ENCODE data around the gene TMEM184B.

The TMEM184B gene

DNA sequence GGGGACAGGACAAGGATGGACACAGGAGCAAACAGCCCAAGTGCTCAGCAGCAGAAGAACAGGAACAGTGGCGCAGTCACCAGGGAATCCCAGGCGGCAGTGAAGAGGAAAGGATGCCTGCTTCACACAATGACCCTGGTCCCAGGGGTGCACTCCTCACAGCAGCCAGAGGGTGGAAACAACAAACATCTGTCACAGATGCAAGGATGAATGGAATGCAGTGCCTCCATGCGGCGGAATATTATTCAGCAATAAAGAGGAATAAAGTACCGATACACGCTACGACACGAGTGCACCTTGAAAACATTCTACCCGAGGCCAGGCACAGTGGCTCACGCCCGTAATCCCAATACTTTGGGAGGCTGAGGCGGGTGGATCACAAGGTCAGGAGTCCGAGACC lies 31.7 kb upstream of the TMEM184B start:
- ATAC-seq = no peak
- TF ChIP-seq ZFP30 (CRISPR knock-in tag; IDR thresholded peaks at IDR 0.05) = no peak
- TF ChIP-seq ISL1 (CRISPR knock-in tag; IDR thresholded peaks at IDR 0.05) = no peak
- TF ChIP-seq, protein P1, sequence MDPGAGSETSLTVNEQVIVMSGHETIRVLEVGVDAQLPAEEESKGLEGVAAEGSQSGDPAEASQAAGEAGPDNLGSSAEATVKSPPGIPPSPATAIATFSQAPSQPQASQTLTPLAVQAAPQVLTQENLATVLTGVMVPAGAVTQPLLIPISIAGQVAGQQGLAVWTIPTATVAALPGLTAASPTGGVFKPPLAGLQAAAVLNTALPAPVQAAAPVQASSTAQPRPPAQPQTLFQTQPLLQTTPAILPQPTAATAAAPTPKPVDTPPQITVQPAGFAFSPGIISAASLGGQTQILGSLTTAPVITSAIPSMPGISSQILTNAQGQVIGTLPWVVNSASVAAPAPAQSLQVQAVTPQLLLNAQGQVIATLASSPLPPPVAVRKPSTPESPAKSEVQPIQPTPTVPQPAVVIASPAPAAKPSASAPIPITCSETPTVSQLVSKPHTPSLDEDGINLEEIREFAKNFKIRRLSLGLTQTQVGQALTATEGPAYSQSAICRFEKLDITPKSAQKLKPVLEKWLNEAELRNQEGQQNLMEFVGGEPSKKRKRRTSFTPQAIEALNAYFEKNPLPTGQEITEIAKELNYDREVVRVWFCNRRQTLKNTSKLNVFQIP (CRISPR knock-in tag; IDR thresholded peaks at IDR 0.05; ENCODE audit: borderline replicate concordance, low read depth) = no peak
- TF ChIP-seq ZNF8 (CRISPR knock-in tag; IDR thresholded peaks at IDR 0.05) = no peak
- no peak for TF ChIP-seq ARNTL (CRISPR knock-in tag; IDR thresholded peaks at IDR 0.05; ENCODE audit: borderline replicate concordance, low read depth)
- TF ChIP-seq, protein P2, sequence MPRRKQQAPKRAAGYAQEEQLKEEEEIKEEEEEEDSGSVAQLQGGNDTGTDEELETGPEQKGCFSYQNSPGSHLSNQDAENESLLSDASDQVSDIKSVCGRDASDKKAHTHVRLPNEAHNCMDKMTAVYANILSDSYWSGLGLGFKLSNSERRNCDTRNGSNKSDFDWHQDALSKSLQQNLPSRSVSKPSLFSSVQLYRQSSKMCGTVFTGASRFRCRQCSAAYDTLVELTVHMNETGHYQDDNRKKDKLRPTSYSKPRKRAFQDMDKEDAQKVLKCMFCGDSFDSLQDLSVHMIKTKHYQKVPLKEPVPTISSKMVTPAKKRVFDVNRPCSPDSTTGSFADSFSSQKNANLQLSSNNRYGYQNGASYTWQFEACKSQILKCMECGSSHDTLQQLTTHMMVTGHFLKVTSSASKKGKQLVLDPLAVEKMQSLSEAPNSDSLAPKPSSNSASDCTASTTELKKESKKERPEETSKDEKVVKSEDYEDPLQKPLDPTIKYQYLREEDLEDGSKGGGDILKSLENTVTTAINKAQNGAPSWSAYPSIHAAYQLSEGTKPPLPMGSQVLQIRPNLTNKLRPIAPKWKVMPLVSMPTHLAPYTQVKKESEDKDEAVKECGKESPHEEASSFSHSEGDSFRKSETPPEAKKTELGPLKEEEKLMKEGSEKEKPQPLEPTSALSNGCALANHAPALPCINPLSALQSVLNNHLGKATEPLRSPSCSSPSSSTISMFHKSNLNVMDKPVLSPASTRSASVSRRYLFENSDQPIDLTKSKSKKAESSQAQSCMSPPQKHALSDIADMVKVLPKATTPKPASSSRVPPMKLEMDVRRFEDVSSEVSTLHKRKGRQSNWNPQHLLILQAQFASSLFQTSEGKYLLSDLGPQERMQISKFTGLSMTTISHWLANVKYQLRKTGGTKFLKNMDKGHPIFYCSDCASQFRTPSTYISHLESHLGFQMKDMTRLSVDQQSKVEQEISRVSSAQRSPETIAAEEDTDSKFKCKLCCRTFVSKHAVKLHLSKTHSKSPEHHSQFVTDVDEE (CRISPR knock-in tag; IDR thresholded peaks at IDR 0.05) = no peak
- TF ChIP-seq, protein P3, sequence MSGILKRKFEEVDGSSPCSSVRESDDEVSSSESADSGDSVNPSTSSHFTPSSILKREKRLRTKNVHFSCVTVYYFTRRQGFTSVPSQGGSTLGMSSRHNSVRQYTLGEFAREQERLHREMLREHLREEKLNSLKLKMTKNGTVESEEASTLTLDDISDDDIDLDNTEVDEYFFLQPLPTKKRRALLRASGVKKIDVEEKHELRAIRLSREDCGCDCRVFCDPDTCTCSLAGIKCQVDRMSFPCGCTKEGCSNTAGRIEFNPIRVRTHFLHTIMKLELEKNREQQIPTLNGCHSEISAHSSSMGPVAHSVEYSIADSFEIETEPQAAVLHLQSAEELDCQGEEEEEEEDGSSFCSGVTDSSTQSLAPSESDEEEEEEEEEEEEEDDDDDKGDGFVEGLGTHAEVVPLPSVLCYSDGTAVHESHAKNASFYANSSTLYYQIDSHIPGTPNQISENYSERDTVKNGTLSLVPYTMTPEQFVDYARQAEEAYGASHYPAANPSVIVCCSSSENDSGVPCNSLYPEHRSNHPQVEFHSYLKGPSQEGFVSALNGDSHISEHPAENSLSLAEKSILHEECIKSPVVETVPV (CRISPR knock-in tag; IDR thresholded peaks at IDR 0.05) = no peak
- TF ChIP-seq ESRRG (CRISPR knock-in tag; IDR thresholded peaks at IDR 0.05) = no peak
- TF ChIP-seq ZNF565 (CRISPR knock-in tag; conservative IDR thresholded peaks at IDR 0.05; ENCODE audit: low read depth) = no peak
- no peak for TF ChIP-seq ZNF70 (CRISPR knock-in tag; IDR thresholded peaks at IDR 0.05)
- TF ChIP-seq TCF4 (CRISPR knock-in tag; IDR thresholded peaks at IDR 0.05; ENCODE audit: borderline replicate concordance) = no peak
- TF ChIP-seq SNAI2 (CRISPR knock-in tag; IDR thresholded peaks at IDR 0.05) = no peak
- no peak for TF ChIP-seq BACH2 (CRISPR knock-in tag; IDR thresholded peaks at IDR 0.05; ENCODE audit: borderline replicate concordance)
- TF ChIP-seq CSDC2 (CRISPR knock-in tag; IDR thresholded peaks at IDR 0.05) = no peak
- TF ChIP-seq, protein P4, sequence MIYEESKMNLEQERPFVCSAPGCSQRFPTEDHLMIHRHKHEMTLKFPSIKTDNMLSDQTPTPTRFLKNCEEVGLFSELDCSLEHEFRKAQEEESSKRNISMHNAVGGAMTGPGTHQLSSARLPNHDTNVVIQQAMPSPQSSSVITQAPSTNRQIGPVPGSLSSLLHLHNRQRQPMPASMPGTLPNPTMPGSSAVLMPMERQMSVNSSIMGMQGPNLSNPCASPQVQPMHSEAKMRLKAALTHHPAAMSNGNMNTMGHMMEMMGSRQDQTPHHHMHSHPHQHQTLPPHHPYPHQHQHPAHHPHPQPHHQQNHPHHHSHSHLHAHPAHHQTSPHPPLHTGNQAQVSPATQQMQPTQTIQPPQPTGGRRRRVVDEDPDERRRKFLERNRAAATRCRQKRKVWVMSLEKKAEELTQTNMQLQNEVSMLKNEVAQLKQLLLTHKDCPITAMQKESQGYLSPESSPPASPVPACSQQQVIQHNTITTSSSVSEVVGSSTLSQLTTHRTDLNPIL (CRISPR knock-in tag; IDR thresholded peaks at IDR 0.05; ENCODE audit: low read depth) = no peak
- no peak for TF ChIP-seq ZC3H10 (CRISPR knock-in tag; IDR thresholded peaks at IDR 0.05)
- TF ChIP-seq OSR1 (CRISPR knock-in tag; IDR thresholded peaks at IDR 0.05) = no peak
- no peak for TF ChIP-seq GLIS3 (CRISPR knock-in tag; IDR thresholded peaks at IDR 0.05)
- TF ChIP-seq, protein P5, sequence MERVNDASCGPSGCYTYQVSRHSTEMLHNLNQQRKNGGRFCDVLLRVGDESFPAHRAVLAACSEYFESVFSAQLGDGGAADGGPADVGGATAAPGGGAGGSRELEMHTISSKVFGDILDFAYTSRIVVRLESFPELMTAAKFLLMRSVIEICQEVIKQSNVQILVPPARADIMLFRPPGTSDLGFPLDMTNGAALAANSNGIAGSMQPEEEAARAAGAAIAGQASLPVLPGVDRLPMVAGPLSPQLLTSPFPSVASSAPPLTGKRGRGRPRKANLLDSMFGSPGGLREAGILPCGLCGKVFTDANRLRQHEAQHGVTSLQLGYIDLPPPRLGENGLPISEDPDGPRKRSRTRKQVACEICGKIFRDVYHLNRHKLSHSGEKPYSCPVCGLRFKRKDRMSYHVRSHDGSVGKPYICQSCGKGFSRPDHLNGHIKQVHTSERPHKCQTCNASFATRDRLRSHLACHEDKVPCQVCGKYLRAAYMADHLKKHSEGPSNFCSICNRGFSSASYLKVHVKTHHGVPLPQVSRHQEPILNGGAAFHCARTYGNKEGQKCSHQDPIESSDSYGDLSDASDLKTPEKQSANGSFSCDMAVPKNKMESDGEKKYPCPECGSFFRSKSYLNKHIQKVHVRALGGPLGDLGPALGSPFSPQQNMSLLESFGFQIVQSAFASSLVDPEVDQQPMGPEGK (CRISPR knock-in tag; IDR thresholded peaks at IDR 0.05; ENCODE audit: borderline replicate concordance) = no peak

DNA sequence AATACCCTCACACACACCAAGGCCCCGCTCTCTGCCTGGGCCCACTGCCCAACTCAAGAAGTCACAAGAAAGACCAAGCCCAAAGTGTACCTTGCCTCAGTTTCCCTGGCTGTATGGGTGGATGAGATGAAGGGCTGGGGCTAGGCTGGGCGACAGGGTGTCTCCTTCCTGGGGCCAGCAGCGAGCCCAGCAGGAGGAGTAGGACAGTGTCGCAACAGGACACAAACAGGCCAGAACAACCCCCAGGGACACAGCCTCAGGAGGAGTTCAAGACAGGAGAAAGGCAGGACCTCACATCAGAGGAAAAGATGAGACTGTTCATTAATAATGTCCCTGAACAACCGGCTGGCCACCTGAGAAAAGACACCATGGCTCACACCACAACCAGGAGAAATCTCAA lies 31.2 kb upstream of the TMEM184B start:
- no peak for ATAC-seq
- TF ChIP-seq PPARA (CRISPR knock-in tag; IDR thresholded peaks at IDR 0.05; ENCODE audit: borderline replicate concordance) (no peak), ZFP3 (CRISPR knock-in tag; IDR thresholded peaks at IDR 0.05) (no peak), ZNF565 (CRISPR knock-in tag; conservative IDR thresholded peaks at IDR 0.05; ENCODE audit: low read depth) (no peak), TOX (CRISPR knock-in tag; IDR thresholded peaks at IDR 0.05; ENCODE audit: borderline replicate concordance) (no peak), BACH2 (CRISPR knock-in tag; IDR thresholded peaks at IDR 0.05; ENCODE audit: borderline replicate concordance) (no peak), OSR1 (CRISPR knock-in tag; IDR thresholded peaks at IDR 0.05) (no peak), CSDC2 (CRISPR knock-in tag; IDR thresholded peaks at IDR 0.05) (no peak), ARNTL (CRISPR knock-in tag; IDR thresholded peaks at IDR 0.05; ENCODE audit: borderline replicate concordance, low read depth) (no peak), TCF4 (CRISPR knock-in tag; IDR thresholded peaks at IDR 0.05; ENCODE audit: borderline replicate concordance) (no peak)
- TF ChIP-seq, protein P3 (CRISPR knock-in tag; IDR thresholded peaks at IDR 0.05) = no peak
- TF ChIP-seq, protein P2 (CRISPR knock-in tag; IDR thresholded peaks at IDR 0.05) = no peak
- TF ChIP-seq, protein P4 (CRISPR knock-in tag; IDR thresholded peaks at IDR 0.05; ENCODE audit: low read depth) = no peak
- TF ChIP-seq, protein P5 (CRISPR knock-in tag; IDR thresholded peaks at IDR 0.05; ENCODE audit: borderline replicate concordance) = no peak
